Activated T-helper 9 cell treated with anti-CD3 and anti-CD28 coated beads, Interleukin-2, amount 50 U/mL, for 16 hours (primary cell): Measurements from ENCODE around the gene MYO3A.

Experiments used
- DNase-seq: peaks from one replicate; pipeline ENCODE4 v3.0.0-alpha.2; 2020; ENCODE audit warnings: low read depth

Gene MYO3A

GRCh38 chr10:25933653-25934608 lies at the start of gene MYO3A:
Gene MYO3A, plus strand, starts transcription at chr10:25934229. Its CDS starts 17,882 bp downstream, at chr10:25952111.
- no peak for DNase-seq

GRCh38 chr10:25888627-25889026 lies 45.4 kb upstream of the MYO3A start:
- DNase-seq, result no peak

- DNase-seq, result no peak
Measured at GRCh38 chr10:25890995-25891394, 43.0 kb upstream of the MYO3A start.

- DNase-seq, result no peak
Measured at GRCh38 chr10:25895856-25896255, 38.2 kb upstream of the MYO3A start.

- DNase-seq, result no peak
Measured at GRCh38 chr10:25896421-25896820, 37.6 kb upstream of the MYO3A start.

GRCh38 chr10:25899304-25899703 lies 34.7 kb upstream of the MYO3A start:
- DNase-seq, result no peak

GRCh38 chr10:25901199-25901598 lies 32.8 kb upstream of the MYO3A start:
- DNase-seq, result no peak

GRCh38 chr10:25902002-25902401 lies 32.0 kb upstream of the MYO3A start:
- no peak for DNase-seq

- DNase-seq, result no peak
Measured at GRCh38 chr10:25907261-25907660, 26.8 kb upstream of the MYO3A start.

GRCh38 chr10:25912866-25913265 lies 21.2 kb upstream of the MYO3A start:
- DNase-seq, result no peak

- no peak for DNase-seq
Measured at GRCh38 chr10:25914776-25915175, 19.3 kb upstream of the MYO3A start.

GRCh38 chr10:25934621-25935139 lies 651 bp downstream of the MYO3A start:
- no peak for DNase-seq

GRCh38 chr10:25938405-25938804 lies 4.4 kb downstream of the MYO3A start:
- DNase-seq, result no peak

- no peak for DNase-seq
Measured at GRCh38 chr10:25944771-25945170, 10.7 kb downstream of the MYO3A start.

- no peak for DNase-seq
Measured at GRCh38 chr10:25952857-25953256, 18.8 kb downstream of the MYO3A start.

GRCh38 chr10:25954851-25955250 lies 20.8 kb downstream of the MYO3A start:
- DNase-seq, result no peak

GRCh38 chr10:25959540-25960232 lies 25.7 kb downstream of the MYO3A start:
- DNase-seq, result no peak

GRCh38 chr10:25965584-25965983 lies 31.6 kb downstream of the MYO3A start:
- no peak for DNase-seq

- DNase-seq, result no peak
Measured at GRCh38 chr10:25966844-25967243, 32.8 kb downstream of the MYO3A start.

GRCh38 chr10:25972631-25973030 lies 38.6 kb downstream of the MYO3A start:
- DNase-seq, result no peak

GRCh38 chr10:25974897-25975459 lies 40.9 kb downstream of the MYO3A start:
- no peak for DNase-seq

GRCh38 chr10:25978771-25979170 lies 44.7 kb downstream of the MYO3A start:
- DNase-seq, result no peak

GRCh38 chr10:25982107-25982506 lies 48.1 kb downstream of the MYO3A start:
- no peak for DNase-seq
